HEK293T (cell line): Measurements from ENCODE around the gene CACHD1.

Experiments
- ARNT ChIP-seq: fragments of 450-650 bp; IDR thresholded peaks from 2 replicates; pipeline ENCODE4 v1.6.1; 2017; ENCODE audit warnings: mild to moderate bottlenecking
- BHLHE40 ChIP-seq: fragments of 450-650 bp; IDR thresholded peaks from 2 replicates; pipeline ENCODE4 v1.6.1; 2016; ENCODE audit warnings: mild to moderate bottlenecking, moderate library complexity, borderline replicate concordance
- CTBP1 ChIP-seq: fragments of 450-650 bp; IDR thresholded peaks from 2 replicates; pipeline ENCODE4 v1.6.1; 2016; ENCODE audit warnings: borderline replicate concordance
- ELF4 ChIP-seq: fragments of 450-650 bp; IDR thresholded peaks from 2 replicates; pipeline ENCODE4 v1.6.1; 2017; ENCODE audit warnings: antibody characterized with exemption
- FOXA1 ChIP-seq: fragments of 450-650 bp; IDR thresholded peaks from 2 replicates; pipeline ENCODE4 v1.6.1; 2016; ENCODE audit warnings: mild to moderate bottlenecking
- FOXK2 ChIP-seq: fragments of 450-650 bp; IDR thresholded peaks from 2 replicates; pipeline ENCODE4 v1.6.1; 2016; ENCODE audit warnings: mild to moderate bottlenecking
- FOXM1 ChIP-seq: fragments of 450-650 bp; IDR thresholded peaks from 2 replicates; pipeline ENCODE4 v1.6.1; 2017; ENCODE audit warnings: mild to moderate bottlenecking, borderline replicate concordance
- HDGF ChIP-seq: fragments of 450-650 bp; IDR thresholded peaks from 2 replicates; pipeline ENCODE4 v1.6.1; 2017; ENCODE audit warnings: antibody characterized with exemption, borderline replicate concordance
- LEF1 ChIP-seq: fragments of 450-650 bp; IDR thresholded peaks from 2 replicates; pipeline ENCODE4 v1.6.1; 2017; ENCODE audit warnings: mild to moderate bottlenecking, borderline replicate concordance
- NFRKB ChIP-seq: fragments of 450-650 bp; IDR thresholded peaks from 2 replicates; pipeline ENCODE4 v1.6.1; 2016; ENCODE audit warnings: mild to moderate bottlenecking, moderate library complexity
- PKNOX1 ChIP-seq: fragments of 450-650 bp; IDR thresholded peaks from 2 replicates; pipeline ENCODE4 v1.6.1; 2016
- SP1 ChIP-seq: fragments of 450-650 bp; IDR thresholded peaks from 2 replicates; pipeline ENCODE4 v1.6.1; 2017
- SUZ12 ChIP-seq: fragments of 450-650 bp; IDR thresholded peaks from 2 replicates; pipeline ENCODE4 v1.6.1; 2016; ENCODE audit warnings: mild to moderate bottlenecking
- TARDBP ChIP-seq: fragments of 450-650 bp; IDR thresholded peaks from 2 replicates; pipeline ENCODE4 v1.6.1; 2016

- no peak for TF ChIP-seq ELF4
- TF ChIP-seq TARDBP: no peak
- no peak for TF ChIP-seq BHLHE40
- TF ChIP-seq SP1: no peak
- no peak for TF ChIP-seq LEF1
- no peak for TF ChIP-seq PKNOX1
- TF ChIP-seq FOXM1: no peak
- no peak for TF ChIP-seq ARNT
- no peak for TF ChIP-seq SUZ12
- no peak for TF ChIP-seq FOXA1
- no peak for TF ChIP-seq FOXK2
- TF ChIP-seq NFRKB: no peak
- TF ChIP-seq HDGF: no peak
- TF ChIP-seq CTBP1: no peak
These were observed 183.5 kb downstream of the CACHD1 start for GRCh38 chr1:64653466-64653865.
